LNCAP (cell line): ENCODE data around the gene PCF11.

Source experiments
- TF ChIP-seq, protein P1 (sequence below): fragments of 450-650 bp; IDR thresholded peaks from 2 replicates; pipeline ENCODE4 v1.5.1; 2017; ENCODE audit warnings: mild to moderate bottlenecking

PCF11 gene, protein sequence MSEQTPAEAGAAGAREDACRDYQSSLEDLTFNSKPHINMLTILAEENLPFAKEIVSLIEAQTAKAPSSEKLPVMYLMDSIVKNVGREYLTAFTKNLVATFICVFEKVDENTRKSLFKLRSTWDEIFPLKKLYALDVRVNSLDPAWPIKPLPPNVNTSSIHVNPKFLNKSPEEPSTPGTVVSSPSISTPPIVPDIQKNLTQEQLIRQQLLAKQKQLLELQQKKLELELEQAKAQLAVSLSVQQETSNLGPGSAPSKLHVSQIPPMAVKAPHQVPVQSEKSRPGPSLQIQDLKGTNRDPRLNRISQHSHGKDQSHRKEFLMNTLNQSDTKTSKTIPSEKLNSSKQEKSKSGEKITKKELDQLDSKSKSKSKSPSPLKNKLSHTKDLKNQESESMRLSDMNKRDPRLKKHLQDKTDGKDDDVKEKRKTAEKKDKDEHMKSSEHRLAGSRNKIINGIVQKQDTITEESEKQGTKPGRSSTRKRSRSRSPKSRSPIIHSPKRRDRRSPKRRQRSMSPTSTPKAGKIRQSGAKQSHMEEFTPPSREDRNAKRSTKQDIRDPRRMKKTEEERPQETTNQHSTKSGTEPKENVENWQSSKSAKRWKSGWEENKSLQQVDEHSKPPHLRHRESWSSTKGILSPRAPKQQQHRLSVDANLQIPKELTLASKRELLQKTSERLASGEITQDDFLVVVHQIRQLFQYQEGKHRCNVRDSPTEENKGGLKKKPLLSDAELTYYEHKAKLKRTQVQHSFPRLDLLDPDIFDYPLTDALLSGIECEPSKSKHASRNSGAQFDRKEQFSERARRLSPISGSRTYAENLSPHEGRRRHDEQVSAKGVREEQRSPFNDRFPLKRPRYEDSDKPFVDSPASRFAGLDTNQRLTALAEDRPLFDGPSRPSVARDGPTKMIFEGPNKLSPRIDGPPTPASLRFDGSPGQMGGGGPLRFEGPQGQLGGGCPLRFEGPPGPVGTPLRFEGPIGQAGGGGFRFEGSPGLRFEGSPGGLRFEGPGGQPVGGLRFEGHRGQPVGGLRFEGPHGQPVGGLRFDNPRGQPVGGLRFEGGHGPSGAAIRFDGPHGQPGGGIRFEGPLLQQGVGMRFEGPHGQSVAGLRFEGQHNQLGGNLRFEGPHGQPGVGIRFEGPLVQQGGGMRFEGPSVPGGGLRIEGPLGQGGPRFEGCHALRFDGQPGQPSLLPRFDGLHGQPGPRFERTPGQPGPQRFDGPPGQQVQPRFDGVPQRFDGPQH (N-terminal part only)

GRCh38 chr11:83156996-83157593 lies at the start of gene PCF11:
TSS of gene PCF11 (plus strand) at chr11:83157131. CDS start at chr11:83157440, 309 bp downstream.
- TF ChIP-seq, protein P1, sequence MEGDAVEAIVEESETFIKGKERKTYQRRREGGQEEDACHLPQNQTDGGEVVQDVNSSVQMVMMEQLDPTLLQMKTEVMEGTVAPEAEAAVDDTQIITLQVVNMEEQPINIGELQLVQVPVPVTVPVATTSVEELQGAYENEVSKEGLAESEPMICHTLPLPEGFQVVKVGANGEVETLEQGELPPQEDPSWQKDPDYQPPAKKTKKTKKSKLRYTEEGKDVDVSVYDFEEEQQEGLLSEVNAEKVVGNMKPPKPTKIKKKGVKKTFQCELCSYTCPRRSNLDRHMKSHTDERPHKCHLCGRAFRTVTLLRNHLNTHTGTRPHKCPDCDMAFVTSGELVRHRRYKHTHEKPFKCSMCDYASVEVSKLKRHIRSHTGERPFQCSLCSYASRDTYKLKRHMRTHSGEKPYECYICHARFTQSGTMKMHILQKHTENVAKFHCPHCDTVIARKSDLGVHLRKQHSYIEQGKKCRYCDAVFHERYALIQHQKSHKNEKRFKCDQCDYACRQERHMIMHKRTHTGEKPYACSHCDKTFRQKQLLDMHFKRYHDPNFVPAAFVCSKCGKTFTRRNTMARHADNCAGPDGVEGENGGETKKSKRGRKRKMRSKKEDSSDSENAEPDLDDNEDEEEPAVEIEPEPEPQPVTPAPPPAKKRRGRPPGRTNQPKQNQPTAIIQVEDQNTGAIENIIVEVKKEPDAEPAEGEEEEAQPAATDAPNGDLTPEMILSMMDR, result no peak

GRCh38 chr11:83112886-83113285 lies 44.0 kb upstream of the PCF11 start:
- TF ChIP-seq, protein P1, result no peak

GRCh38 chr11:83115026-83115425 lies 41.9 kb upstream of the PCF11 start:
- TF ChIP-seq, protein P1, result no peak

DNA sequence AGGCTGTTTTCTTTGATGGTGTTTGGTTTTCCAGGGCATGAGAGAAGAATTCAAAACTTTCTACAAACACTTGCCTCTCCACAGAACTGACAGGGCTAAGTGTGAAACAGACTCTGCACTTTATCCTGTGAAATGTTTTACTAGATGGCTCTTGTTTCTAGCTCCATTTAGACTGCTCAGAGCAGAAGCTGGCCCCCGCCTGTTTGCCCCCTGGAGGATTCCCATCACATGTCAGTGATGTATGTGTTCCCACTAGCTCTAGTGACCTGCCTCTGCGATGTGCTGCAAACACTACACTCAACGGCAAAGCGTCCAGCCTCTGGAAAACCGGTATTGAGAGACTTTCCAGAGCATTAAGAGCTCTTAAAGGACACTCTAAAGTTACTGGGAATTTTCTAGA lies 41.4 kb upstream of the PCF11 start:
- TF ChIP-seq, protein P1, result no peak

GRCh38 chr11:83116015-83116641 lies 40.8 kb upstream of the PCF11 start:
- TF ChIP-seq, protein P1, result no peak

DNA sequence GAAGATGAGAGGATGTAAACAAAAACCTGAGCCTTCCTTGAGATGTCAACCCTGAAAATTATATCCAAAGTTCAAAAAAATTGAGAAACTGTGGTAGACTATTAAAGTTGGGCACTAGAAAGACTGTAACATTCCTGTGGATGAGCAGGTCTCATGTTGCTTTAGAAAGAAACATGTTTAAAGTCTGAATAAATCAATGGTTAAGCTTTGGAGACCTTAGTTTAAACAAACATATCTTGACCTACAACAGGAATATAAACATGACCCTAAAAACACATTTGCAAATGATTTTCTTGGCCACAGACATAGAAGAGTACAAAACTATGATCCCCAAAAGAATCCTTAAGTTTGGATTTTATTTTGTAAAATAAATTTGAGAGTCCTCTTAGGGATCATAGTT lies 38.1 kb upstream of the PCF11 start:
- TF ChIP-seq, protein P1, result no peak
